Stimulated activated naive CD4-positive, alpha-beta T cell (primary cell): ENCODE results near the gene MAOB.

Experiments used
- DNase-seq, 6 experiments: peaks; one replicate each; lab custom pipeline; 2025; lab: John Stamatoyannopoulos, UW

Gene MAOB

GRCh38 chrX:43860646-43861370 is 21.4 kb downstream of the MAOB start:
- DNase-seq: no peak

GRCh38 chrX:43853225-43853828 is 28.9 kb downstream of the MAOB start:
- DNase-seq: no peak

- no peak for DNase-seq
These were observed 31.6 kb downstream of the MAOB start for GRCh38 chrX:43850629-43851028.

- DNase-seq: no peak
These were observed 33.1 kb downstream of the MAOB start for GRCh38 chrX:43849173-43849572.

- no peak for DNase-seq
These were observed 34.9 kb downstream of the MAOB start for GRCh38 chrX:43847352-43847751.

- no peak for DNase-seq
These were observed 35.7 kb downstream of the MAOB start for GRCh38 chrX:43846558-43846957.

GRCh38 chrX:43845776-43846175 is 36.5 kb downstream of the MAOB start:
- no peak for DNase-seq

GRCh38 chrX:43840265-43840664 is 42.0 kb downstream of the MAOB start:
- no peak for DNase-seq

- peak in 2 of 6 experiments; percentile 19 to 38 for DNase-seq
These were observed 45.6 kb downstream of the MAOB start for GRCh38 chrX:43836435-43837184.

- no peak for DNase-seq
These were observed 46.7 kb downstream of the MAOB start for GRCh38 chrX:43835559-43835958.

- no peak for DNase-seq
These were observed 54.5 kb downstream of the MAOB start for GRCh38 chrX:43827791-43828190.

- DNase-seq: no peak
These were observed 60.2 kb downstream of the MAOB start for GRCh38 chrX:43822014-43822413.

- DNase-seq: no peak
These were observed 64.8 kb downstream of the MAOB start for GRCh38 chrX:43817444-43817843.

GRCh38 chrX:43815209-43815608 is 67.0 kb downstream of the MAOB start:
- no peak for DNase-seq

- DNase-seq: no peak
These were observed 68.4 kb downstream of the MAOB start for GRCh38 chrX:43813898-43814297.

- DNase-seq: no peak
These were observed 68.9 kb downstream of the MAOB start for GRCh38 chrX:43813319-43813718.

- no peak for DNase-seq
These were observed 72.8 kb downstream of the MAOB start for GRCh38 chrX:43809463-43809862.

GRCh38 chrX:43808231-43808630 is 74.0 kb downstream of the MAOB start:
- DNase-seq: no peak

- DNase-seq: no peak
These were observed 76.7 kb downstream of the MAOB start for GRCh38 chrX:43805579-43805978.

GRCh38 chrX:43804021-43804420 is 78.2 kb downstream of the MAOB start:
- DNase-seq: no peak

- DNase-seq: no peak
These were observed 96.2 kb downstream of the MAOB start for GRCh38 chrX:43785930-43786591.

GRCh38 chrX:43758044-43758443 is 124.2 kb downstream of the MAOB start:
- no peak for DNase-seq

- DNase-seq: no peak
These were observed 126.2 kb downstream of the MAOB start for GRCh38 chrX:43756076-43756475.
